NCI-H345 treated with DMSO at 0.1 percent for 48 hours (cell line): ENCODE measurements around the gene NTMT1.

Experiments
- DNase-seq: peaks from one replicate; lab custom pipeline; 2025; ENCODE audit not compliant: unreplicated experiment; lab: John Stamatoyannopoulos, UW

NTMT1 gene

GRCh38 chr9:129613520-129614175, 12.3 kb upstream of the NTMT1 start:
- DNase-seq, result no peak

GRCh38 chr9:129614932-129615331, 11.0 kb upstream of the NTMT1 start:
- no peak for DNase-seq

- DNase-seq, result no peak
These were observed 10.3 kb upstream of the NTMT1 start for GRCh38 chr9:129615407-129616285.

GRCh38 chr9:129617167-129617566, 8.8 kb upstream of the NTMT1 start:
- DNase-seq, result no peak

GRCh38 chr9:129619787-129620668, 5.9 kb upstream of the NTMT1 start:
- DNase-seq, result no peak

- DNase-seq, result peak; percentile 22
These were observed 5.2 kb upstream of the NTMT1 start, which contains the start of gene C9orf50 for GRCh38 chr9:129620669-129621295. Gene C9orf50 (minus strand): TSS chr9:129621101. CDS start chr9:129620574, 527 bp downstream.

GRCh38 chr9:129623331-129623730, 2.6 kb upstream of the NTMT1 start:
- DNase-seq, result no peak

GRCh38 chr9:129624168-129624759, 1.7 kb upstream of the NTMT1 start:
- DNase-seq, result peak; percentile 25

GRCh38 chr9:129624947-129625346, 1.0 kb upstream of the NTMT1 start:
- DNase-seq, result no peak

GRCh38 chr9:129626625-129627284, 792 bp downstream of the NTMT1 start:
- DNase-seq, result no peak

GRCh38 chr9:129627556-129628440, 1.8 kb downstream of the NTMT1 start:
- no peak for DNase-seq

- DNase-seq, result no peak
These were observed 2.7 kb downstream of the NTMT1 start for GRCh38 chr9:129628709-129629108.

GRCh38 chr9:129629251-129629820, 3.4 kb downstream of the NTMT1 start:
- no peak for DNase-seq

- DNase-seq, result no peak
These were observed 5.2 kb downstream of the NTMT1 start for GRCh38 chr9:129630967-129631673.

GRCh38 chr9:129631674-129632129, 5.7 kb downstream of the NTMT1 start:
- DNase-seq, result no peak

- DNase-seq, result no peak
These were observed 6.5 kb downstream of the NTMT1 start for GRCh38 chr9:129632460-129632859.

GRCh38 chr9:129633207-129633606, 7.2 kb downstream of the NTMT1 start:
- DNase-seq, result no peak

- DNase-seq, result no peak
These were observed 7.9 kb downstream of the NTMT1 start for GRCh38 chr9:129633848-129634247.
